ENCODE results near the gene NID1.
A peak's percentile ranks its signal among the peaks of the same experiment; 100 is the strongest.

The NID1 gene

GRCh38 chr1:236065509-236066005 is 667 bp upstream of the NID1 start:
- DNase-seq, result peak in 1 of 2 experiments; percentile 31

- DNase-seq, result peak; percentile 22 to 73
Observed at GRCh38 chr1:236063919-236064673, 794 bp downstream of the NID1 start.

- DNase-seq, result no peak
Observed at GRCh38 chr1:236063551-236063918, 1.4 kb downstream of the NID1 start.

GRCh38 chr1:236060286-236060685 is 4.6 kb downstream of the NID1 start:
- DNase-seq, result no peak

GRCh38 chr1:236059011-236059410 is 5.9 kb downstream of the NID1 start:
- no peak for DNase-seq

- DNase-seq, result peak in 1 of 2 experiments; percentile 4
Observed at GRCh38 chr1:236058141-236058934, 6.6 kb downstream of the NID1 start.

- no peak for DNase-seq
Observed at GRCh38 chr1:236057546-236057945, 7.3 kb downstream of the NID1 start.

GRCh38 chr1:236052232-236052993 is 12.5 kb downstream of the NID1 start:
- DNase-seq, result no peak

GRCh38 chr1:236051242-236051791 is 13.6 kb downstream of the NID1 start:
- DNase-seq, result no peak

GRCh38 chr1:236045771-236046170 is 19.1 kb downstream of the NID1 start:
- DNase-seq, result no peak

- DNase-seq, result no peak
Observed at GRCh38 chr1:236044341-236044740, 20.5 kb downstream of the NID1 start.

- no peak for DNase-seq
Observed at GRCh38 chr1:236041631-236042618, 23.0 kb downstream of the NID1 start.

- no peak for DNase-seq
Observed at GRCh38 chr1:236039740-236040685, 24.9 kb downstream of the NID1 start.

GRCh38 chr1:236038034-236038433 is 26.9 kb downstream of the NID1 start:
- DNase-seq, result no peak

GRCh38 chr1:236035681-236036101 is 29.2 kb downstream of the NID1 start:
- no peak for DNase-seq

- no peak for DNase-seq
Observed at GRCh38 chr1:236033336-236033735, 31.6 kb downstream of the NID1 start.

GRCh38 chr1:236030534-236030933 is 34.4 kb downstream of the NID1 start:
- DNase-seq, result no peak

GRCh38 chr1:236029428-236029940 is 35.4 kb downstream of the NID1 start:
- DNase-seq, result no peak

GRCh38 chr1:236027104-236027503 is 37.8 kb downstream of the NID1 start:
- no peak for DNase-seq

- no peak for DNase-seq
Observed at GRCh38 chr1:236025836-236026235, 39.1 kb downstream of the NID1 start.
